ENCODE measurements around the gene CSRNP3.

The CSRNP3 gene

DNA sequence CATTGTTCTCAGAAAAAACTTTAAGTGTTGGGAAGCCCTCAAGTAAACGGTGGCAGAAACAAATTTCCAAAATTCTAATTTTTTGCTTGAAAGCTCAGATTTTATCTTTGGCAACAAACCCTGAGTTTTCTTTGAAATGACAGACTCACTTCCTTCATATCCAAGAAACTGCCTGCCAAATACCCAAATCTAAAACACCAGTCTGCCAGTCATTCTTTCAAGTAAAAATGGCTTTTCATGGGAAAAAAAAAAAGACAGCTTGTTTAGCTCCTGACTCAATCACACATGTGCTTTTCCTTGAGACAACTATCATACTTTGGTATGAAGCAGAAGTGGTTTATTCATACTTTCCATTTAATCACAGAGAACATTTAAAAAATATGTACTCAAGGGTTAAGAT lies 40.6 kb upstream of the CSRNP3 start:
- DNase-seq (ENCODE audit: extremely low read depth, insufficient read length), result no peak
- Histone ChIP-seq H3K27me3 (replicated peaks; ENCODE audit: control insufficient read depth, insufficient read depth, low read length) (no peaks in the 10 kb centered on the region), H3K36me3 (ENCODE audit: control insufficient read depth, insufficient read depth, low read length) (no peaks in the 10 kb centered on the region), H3K4me3 (replicated peaks; ENCODE audit: low read depth, low read length) (no peak overlapping the region)
- no peak for TF ChIP-seq CTCF (IDR thresholded peaks at IDR 0.05; ENCODE audit: insufficient read depth, low read length, poor library complexity, severe bottlenecking)

DNA sequence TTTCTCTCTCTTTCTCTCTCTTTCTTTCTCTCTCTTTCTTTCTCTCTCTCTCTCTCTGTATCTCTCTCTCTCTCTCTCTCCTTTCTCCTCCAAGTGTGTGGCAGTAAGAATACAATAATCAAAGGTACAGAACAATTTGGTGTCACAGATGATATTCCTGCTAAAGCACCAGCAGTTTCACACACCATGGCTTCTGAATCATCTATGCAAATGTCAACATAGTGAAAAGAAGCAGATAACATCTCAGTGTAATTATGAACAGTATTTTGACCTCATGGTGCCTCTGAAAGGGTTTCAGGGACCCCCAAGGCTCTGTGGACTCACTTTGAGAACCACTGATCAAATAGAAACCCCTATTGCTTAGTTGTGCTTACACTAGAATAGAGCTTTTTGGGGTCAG lies 38.5 kb upstream of the CSRNP3 start:
- no peak for DNase-seq (ENCODE audit: extremely low read depth, insufficient read length)
- H3K4me3 ChIP-seq (replicated peaks; ENCODE audit: low read depth, low read length), result no peak overlapping the region
- H3K27me3 ChIP-seq (replicated peaks; ENCODE audit: control insufficient read depth, insufficient read depth, low read length), result no peaks in the 10 kb centered on the region
- no peak for TF ChIP-seq CTCF (IDR thresholded peaks at IDR 0.05; ENCODE audit: insufficient read depth, low read length, poor library complexity, severe bottlenecking)
- no peaks in the 10 kb centered on the region for H3K36me3 ChIP-seq (ENCODE audit: control insufficient read depth, insufficient read depth, low read length)

- DNase-seq (ENCODE audit: extremely low read depth, insufficient read length), result no peak
- no peak for TF ChIP-seq CTCF (IDR thresholded peaks at IDR 0.05; ENCODE audit: insufficient read depth, low read length, poor library complexity, severe bottlenecking)
- no peaks in the 10 kb centered on the region for H3K36me3 ChIP-seq (ENCODE audit: control insufficient read depth, insufficient read depth, low read length)
These were observed 37.1 kb upstream of the CSRNP3 start for GRCh38 chr2:165432234-165432966.

DNA sequence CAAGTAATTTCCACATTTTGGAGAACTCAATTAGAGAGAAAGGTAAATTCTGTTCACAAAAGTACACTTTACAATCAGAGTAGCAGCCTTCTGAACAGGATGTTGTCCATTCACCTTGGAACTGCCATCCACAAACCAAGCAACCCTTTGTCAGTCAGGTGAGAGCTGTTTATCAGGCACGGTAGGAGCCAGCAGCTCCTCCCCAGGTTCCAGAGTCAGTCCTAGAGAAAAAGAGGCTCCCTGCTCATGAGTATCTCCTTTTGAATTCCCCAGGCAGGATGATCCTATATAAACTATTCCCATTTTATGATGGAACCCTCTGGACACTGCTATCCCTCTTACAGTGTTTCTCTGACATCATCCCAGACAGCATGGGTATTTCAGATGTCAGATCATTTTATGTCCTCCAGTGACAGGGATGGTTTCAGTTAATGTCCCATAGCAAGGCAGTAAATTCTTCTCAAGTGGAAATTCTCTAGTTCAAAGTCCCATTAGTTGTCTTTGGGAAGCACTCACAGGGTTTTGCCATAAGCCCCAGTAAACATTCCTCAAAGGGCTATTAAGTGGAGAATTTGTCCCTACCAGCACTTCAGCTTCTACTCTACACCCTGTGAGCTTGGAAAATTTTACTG lies 34.5 kb upstream of the CSRNP3 start:
- DNase-seq (ENCODE audit: extremely low read depth, insufficient read length), result no peak

More at GRCh38 chr2:165432234-165432966, 37.1 kb upstream of the CSRNP3 start:
- Histone ChIP-seq H3K4me3 (replicated peaks; ENCODE audit: low read depth, low read length) (no peak overlapping the region), H3K27me3 (replicated peaks; ENCODE audit: control insufficient read depth, insufficient read depth, low read length) (no peaks in the 10 kb centered on the region)

DNA sequence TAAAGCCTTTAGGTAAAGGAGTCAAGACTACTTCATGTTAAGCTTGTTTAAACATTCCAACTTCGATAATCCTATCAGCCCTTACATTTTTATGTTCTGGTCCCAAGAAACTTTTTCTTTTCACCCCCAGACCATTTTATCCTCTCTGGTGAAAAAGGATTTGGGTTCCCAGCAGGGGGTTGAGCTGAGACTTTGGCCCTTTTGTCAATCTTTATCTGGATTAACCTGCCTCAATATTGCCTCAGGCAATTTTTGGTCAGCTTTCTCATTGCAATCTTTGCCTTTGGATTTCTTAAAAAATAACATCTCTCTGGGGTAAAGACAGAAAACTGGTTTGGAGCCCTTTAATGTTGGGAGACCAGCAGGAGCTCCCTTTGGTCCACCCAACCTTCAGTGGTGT lies 33.9 kb upstream of the CSRNP3 start:
- no peaks in the 10 kb centered on the region for H3K27me3 ChIP-seq (replicated peaks; ENCODE audit: control insufficient read depth, insufficient read depth, low read length)
- no peak for DNase-seq (ENCODE audit: extremely low read depth, insufficient read length)
- H3K36me3 ChIP-seq (ENCODE audit: control insufficient read depth, insufficient read depth, low read length), result no peaks in the 10 kb centered on the region
- H3K4me3 ChIP-seq (replicated peaks; ENCODE audit: low read depth, low read length), result no peak overlapping the region
- no peak for TF ChIP-seq CTCF (IDR thresholded peaks at IDR 0.05; ENCODE audit: insufficient read depth, low read length, poor library complexity, severe bottlenecking)

More for the DNA sequence above, 34.5 kb upstream of the CSRNP3 start:
- H3K36me3 ChIP-seq (ENCODE audit: control insufficient read depth, insufficient read depth, low read length), result no peaks in the 10 kb centered on the region
- H3K27me3 ChIP-seq (replicated peaks; ENCODE audit: control insufficient read depth, insufficient read depth, low read length), result no peaks in the 10 kb centered on the region
- no peak for TF ChIP-seq CTCF (IDR thresholded peaks at IDR 0.05; ENCODE audit: insufficient read depth, low read length, poor library complexity, severe bottlenecking)
- no peak overlapping the region for H3K4me3 ChIP-seq (replicated peaks; ENCODE audit: low read depth, low read length)
